Neural crest cell (in vitro differentiated cells): Measurements from ENCODE around the gene ACP3. TPM values are rescaled to one million over a fixed set of nuclear protein-coding genes. Genes with fewer than 3 reads are reported as not detected.
"Not testable (repeated sequence)": the region's sequence is repeated elsewhere in the genome, so short reads cannot be mapped to it uniquely, and the experiment has no call there.

Experiments used
- DNase-seq: peaks from one replicate; pipeline ENCODE4 v3.0.0; 2021; ENCODE audit warnings: low read depth, mixed read lengths, low spot score
- H3K27ac Mint-ChIP-seq: one replicate; pipeline ENCODE4 v1.8.0; 2021; ENCODE audit warnings: mild to moderate bottlenecking, mixed read lengths; ENCODE audit not compliant: unreplicated experiment
- H3K27me3 Mint-ChIP-seq: 2 replicates; pipeline ENCODE4 v1.8.0; 2021; ENCODE audit warnings: low read depth, mild to moderate bottlenecking, mixed read lengths
- H3K36me3 Mint-ChIP-seq: 2 replicates; pipeline ENCODE4 v1.8.0; 2021; ENCODE audit warnings: low read depth, mild to moderate bottlenecking, mixed read lengths
- H3K4me1 Mint-ChIP-seq: 2 replicates; pipeline ENCODE4 v1.8.0; 2021; ENCODE audit warnings: mixed read lengths
- H3K4me3 Mint-ChIP-seq: one replicate; pipeline ENCODE4 v1.8.0; 2021; ENCODE audit warnings: mild to moderate bottlenecking, mixed read lengths
- H3K9me3 Mint-ChIP-seq: 2 replicates; pipeline ENCODE4 v1.8.0; 2021; ENCODE audit warnings: mixed read lengths
- CTCF ChIP-seq: fragments of 200-600 bp; sonication (generic); conservative IDR thresholded peaks from 2 replicates; pipeline ENCODE4 v1.5.0; 2021; ENCODE audit warnings: antibody characterized with exemption, mild to moderate bottlenecking
- total RNA-seq: library from RNA; stranded (reverse); gene quantifications from 2 replicates; pipeline ENCODE4 v1.2.1, GENCODE V29; 2021

Gene ACP3
- total RNA-seq, 1 donor from 2014 or later, result not detected

DNA sequence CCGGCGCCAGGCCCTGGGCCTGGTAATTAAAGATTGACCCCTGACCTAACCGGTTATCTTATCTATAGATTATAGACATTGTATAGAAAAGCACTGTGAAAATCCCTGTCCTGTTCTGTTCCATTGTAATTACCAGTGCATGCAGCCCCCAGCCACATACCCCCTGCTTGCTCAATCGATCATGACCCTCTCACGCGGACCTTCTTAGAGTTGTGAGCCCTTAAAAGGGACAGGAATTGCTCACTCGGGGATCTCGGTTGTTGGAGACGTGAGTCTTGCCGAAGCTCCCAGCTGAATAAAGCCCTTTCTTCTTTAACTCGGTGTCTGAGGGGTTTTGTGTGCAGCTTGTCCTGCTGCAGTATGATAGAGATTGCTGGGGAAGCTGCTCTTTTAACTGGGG, 7.2 kb upstream of the ACP3 start:
- not testable (repeated sequence) for H3K27ac Mint-ChIP-seq, H3K36me3 Mint-ChIP-seq, H3K4me1 Mint-ChIP-seq, DNase-seq, H3K27me3 Mint-ChIP-seq, H3K9me3 Mint-ChIP-seq, H3K4me3 Mint-ChIP-seq

GRCh38 chr3:132311316-132311715, 5.9 kb upstream of the ACP3 start:
- Mint-ChIP-seq H3K27ac (no peak overlapping the region), H3K4me1 (no peaks in the 10 kb centered on the region), H3K9me3 (no peaks in the 10 kb centered on the region), H3K27me3 (no peaks in the 10 kb centered on the region), H3K36me3 (no peaks in the 10 kb centered on the region), H3K4me3 (no peak overlapping the region)
- DNase-seq, result no peak
- TF ChIP-seq CTCF, result no peak

DNA sequence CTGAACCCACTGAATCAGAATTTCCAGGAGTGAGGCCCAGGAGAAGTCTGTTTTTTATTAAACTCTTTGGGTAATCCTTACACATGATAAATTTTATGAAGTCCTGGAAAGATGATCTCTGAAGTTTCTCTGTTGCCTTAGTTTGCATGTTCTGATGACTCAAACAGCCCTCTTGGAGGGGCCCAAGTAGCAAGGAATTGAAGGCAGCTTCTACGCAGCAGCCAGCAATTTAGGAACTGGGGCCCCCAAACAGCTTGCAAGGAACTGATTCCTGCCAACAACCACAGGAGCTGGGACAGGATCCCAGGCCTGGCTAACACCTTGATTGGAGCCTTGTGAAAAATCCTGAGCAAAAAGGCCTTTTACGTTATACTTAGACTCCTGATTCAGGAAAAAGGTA, 5.4 kb upstream of the ACP3 start:
- no peak for TF ChIP-seq CTCF
- Mint-ChIP-seq H3K36me3 (no peaks in the 10 kb centered on the region), H3K4me3 (no peak overlapping the region), H3K9me3 (no peaks in the 10 kb centered on the region), H3K27me3 (no peaks in the 10 kb centered on the region), H3K27ac (no peak overlapping the region), H3K4me1 (no peaks in the 10 kb centered on the region)
- no peak for DNase-seq

- TF ChIP-seq CTCF, result no peak
- H3K27me3 Mint-ChIP-seq, result no peaks in the 10 kb centered on the region
- no peak for DNase-seq
- no peak overlapping the region for H3K4me3 Mint-ChIP-seq
- H3K27ac Mint-ChIP-seq, result no peak overlapping the region
- no peaks in the 10 kb centered on the region for H3K4me1 Mint-ChIP-seq
- H3K36me3 Mint-ChIP-seq, result no peaks in the 10 kb centered on the region
- no peaks in the 10 kb centered on the region for H3K9me3 Mint-ChIP-seq
Observed at GRCh38 chr3:132315851-132316250, 1.4 kb upstream of the ACP3 start.

GRCh38 chr3:132318451-132318850, 1.2 kb downstream of the ACP3 start:
- Mint-ChIP-seq H3K9me3 (no peaks in the 10 kb centered on the region), H3K4me3 (no peak overlapping the region), H3K27ac (no peak overlapping the region), H3K4me1 (no peaks in the 10 kb centered on the region), H3K36me3 (no peaks in the 10 kb centered on the region), H3K27me3 (no peaks in the 10 kb centered on the region)
- no peak for TF ChIP-seq CTCF
- no peak for DNase-seq

DNA sequence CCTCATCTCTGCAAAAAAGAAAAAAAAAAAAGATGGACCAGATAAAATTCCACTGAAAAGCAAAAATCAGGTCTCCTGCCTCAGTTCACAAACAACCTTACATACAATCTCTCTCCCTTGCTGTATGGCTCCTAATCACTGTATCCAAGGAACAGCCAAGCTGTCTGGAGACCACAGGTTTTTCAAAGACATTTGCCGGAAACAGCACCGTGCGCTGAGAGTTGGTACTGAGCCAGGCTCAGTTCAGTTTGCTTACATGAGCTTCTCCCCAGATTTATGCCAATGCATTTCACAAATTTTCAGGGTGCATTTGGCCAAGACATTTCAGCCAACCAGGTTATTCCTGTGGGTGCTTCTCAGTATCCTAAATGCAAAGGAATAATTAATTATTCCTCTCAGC, 4.1 kb downstream of the ACP3 start:
- H3K36me3 Mint-ChIP-seq, result no peaks in the 10 kb centered on the region
- no peak for DNase-seq
- H3K9me3 Mint-ChIP-seq, result no peaks in the 10 kb centered on the region
- no peaks in the 10 kb centered on the region for H3K4me1 Mint-ChIP-seq
- H3K27ac Mint-ChIP-seq, result no peak overlapping the region
- H3K27me3 Mint-ChIP-seq, result peaks cover 12% of the 10 kb centered on the region
- no peak overlapping the region for H3K4me3 Mint-ChIP-seq
- no peak for TF ChIP-seq CTCF
